Measurements from ENCODE around the gene FOXD4L3.
"Not testable (repeated sequence)": the region's sequence is repeated elsewhere in the genome, so short reads cannot be mapped to it uniquely, and the experiment has no call there.

- TF ChIP-seq YY1 (IDR thresholded peaks at IDR 0.05; ENCODE audit: insufficient read depth, insufficient read length); SUZ12 (IDR thresholded peaks at IDR 0.05; ENCODE audit: extremely low read depth, insufficient read depth, insufficient read length): not testable (repeated sequence)
These were observed 40.6 kb downstream of the FOXD4L3 start for GRCh38 chr9:68343242-68343641.

All from NT2/D1 (cell line).